Heart right ventricle (tissue), 16 donors: ENCODE measurements around the gene VCAN. TPM values are rescaled to one million over a fixed set of nuclear protein-coding genes. Genes with fewer than 3 reads are reported as not detected.

ENCODE experiments used
- ATAC-seq, 8 donors: fragments of 200-7000 bp; cut with Tn5 transposase; one replicate each; pipeline ENCODE4 v1.9.1; 2020; ENCODE audit warnings: mild to moderate bottlenecking in 8 of 8, moderate library complexity in 8 of 8, moderate number of reproducible peaks in 1 of 8
- DNase-seq, 2 donors: peaks; one replicate each; pipeline ENCODE4 v3.0.0-alpha.2; 2020
- H3K27ac ChIP-seq, 10 donors: fragments of 200-600 bp; sonication (generic) in 2 of 10; one replicate each; pipeline versions ENCODE4 v1.5.0 to v1.8.0; 2020 to 2022; ENCODE audit warnings: mild to moderate bottlenecking in 3 of 10
- H3K27me3 ChIP-seq, 7 donors: fragments of 200-600 bp; one replicate each; pipeline ENCODE4 v1.8.0; 2021 to 2022; ENCODE audit warnings: mild to moderate bottlenecking in 2 of 7
- H3K36me3 ChIP-seq, 9 donors: fragments of 200-600 bp; sonication (generic) in 1 of 9; one replicate each; pipeline versions ENCODE4 v1.5.0 to v1.8.0; 2020 to 2022; ENCODE audit warnings: mild to moderate bottlenecking in 2 of 9
- H3K4me1 ChIP-seq, 9 donors: fragments of 200-600 bp; sonication (generic) in 1 of 9; one replicate each; pipeline versions ENCODE4 v1.5.0 to v1.8.0; 2020 to 2022; ENCODE audit warnings: mild to moderate bottlenecking in 4 of 9
- H3K4me3 ChIP-seq, 10 donors: fragments of 200-600 bp; sonication (generic) in 2 of 10; one replicate each; pipeline versions ENCODE4 v1.5.0 to v1.8.0; 2020 to 2022; ENCODE audit warnings: mild to moderate bottlenecking in 7 of 10, moderate library complexity in 2 of 10
- H3K9me3 ChIP-seq, 11 donors: fragments of 200-600 bp in 10 of 11; sonication (generic) in 2 of 11; one replicate each; pipeline versions ENCODE4 v1.5.0 to v1.8.0; 2013 to 2022; ENCODE audit warnings: mild to moderate bottlenecking in 2 of 11, control low read depth in 1 of 11, moderate library complexity in 1 of 11
- CTCF ChIP-seq, 9 donors: fragments of 200-600 bp; sonication (generic) in 2 of 9; IDR thresholded peaks; one replicate each; pipeline versions ENCODE4 v1.5.0 to v1.8.0; 2021 to 2022; ENCODE audit warnings: antibody characterized with exemption in 9 of 9, mild to moderate bottlenecking in 5 of 9, moderate library complexity in 1 of 9
- WGBS, 2 donors: extraction: QIAGEN DNeasy Blood & Tissue Kit; methylation state at CpG; one replicate each; pipeline ENCODE4 v1.1.7; 2013; ENCODE audit warnings: inconsistent platforms in 1 of 2; 5-methylcytosine and 5-hydroxymethylcytosine counted together
- intact Hi-C, 10 donors: fragments of 100-400 bp; cut with DNase I; formaldehyde crosslinking; loops; one replicate each; pipeline versions ENCODE4 v1.11.1 to v1.14.2; 2022
- polyA plus RNA-seq, 2 donors: library from polyadenylated mRNA; stranded (reverse); fragments of 200-250 nt; gene quantifications; one replicate each; pipeline ENCODE4 v1.2.3, GENCODE V29; 2013
- total RNA-seq, 10 donors: library from RNA; stranded (reverse); fragmentation: NEBNext Ultra II Directional in 3 of 10; extraction: Animal tissue kit (Norgen Biotek cat#: 25700) in 3 of 10; gene quantifications; one replicate each; pipeline versions ENCODE4 v1.2.1 to v1.2.4, GENCODE V29; 2021 to 2023
- donor health status: Arrhythmogenic right ventricular cardiomyopathy.
- donor health status: ischemic (EF 13 %, LVEDD 7.1; RV severe dilation, severe dysfunction).
- donor health status: healthy with polysubstance abuse.
- donor health status: DM: no; HTN: yes; CAD: no.
- donor health status: DM: no; HTN: no; CAD: no.
- donor health status: ischemic (EF 25% LVEDD 6.9; RV normal size, moderate dysfunction).
- donor health status: ischemic (EF 25% LVEDD 5.7; RV mildly dilated, moderate dysfunction).
- donor health status: healthy.
- donor health status: DM: yes; HTN: yes; CAD: no.
- donor health status: Ischemic cardiomyopathy.
- donor health status: ischemic (EF 35%, LVEDD 5.7; RV mildly dilated, moderate dysfunction).
- donor health status: nonischemic (EF 11% LVEDD 7.7; RV severe dilation, severe dysfunction).
- donor health status: DM: yes; HTN: yes; CAD: no.
- donor health status: PGD.
- donor health status: ischemic (EF 29% LVEDD 5.4; RV normal size, mild dysfunction).
- donor health status: nonischemic (EF 23%, LVEDD 6.1; RV moderate dilation, normal function).

Gene VCAN
- total and polyA plus RNA-seq, 12 donors: 10.6 to 93.7 (median 26.3) TPM

GRCh38 chr5:83554686-83555085 is 83.1 kb downstream of the VCAN start:
- Histone ChIP-seq H3K36me3 (peaks cover 0 to 97% (median 0%) of the 10 kb centered on the region in 9 donors), H3K9me3 (no peaks in the 10 kb centered on the region), H3K27me3 (no peaks in the 10 kb centered on the region), H3K4me3 (no peak overlapping the region), H3K27ac (no peak overlapping the region), H3K4me1 (peaks cover 0 to 25% (median 3%) of the 10 kb centered on the region in 9 donors)
- ATAC-seq (no peak), DNase-seq (no peak)
- intact Hi-C loops: no loop called here
- no peak for TF ChIP-seq CTCF (IDR thresholded peaks at IDR 0.05)
- 74 to 81% methylated on average over 1 of the region's 1 CpG for WGBS, 2 donors

- Histone ChIP-seq H3K36me3 (peaks cover 0 to 97% (median 0%) of the 10 kb centered on the region in 9 donors), H3K4me3 (no peak overlapping the region), H3K27ac (no peak overlapping the region), H3K9me3 (no peaks in the 10 kb centered on the region), H3K27me3 (no peaks in the 10 kb centered on the region), H3K4me1 (peaks cover 0 to 25% (median 3%) of the 10 kb centered on the region in 9 donors)
- DNase-seq (no peak), ATAC-seq (no peak)
- intact Hi-C loops: no loop called here
- TF ChIP-seq CTCF (IDR thresholded peaks at IDR 0.05): no peak
- WGBS, 2 donors: 86 to 90% methylated on average over 2 of the region's 2 CpGs
Observed at GRCh38 chr5:83555263-83555662, 83.7 kb downstream of the VCAN start.

- intact Hi-C loops: no loop called here
- DNase-seq (no peak), ATAC-seq (no peak)
- H3K27me3 ChIP-seq: no peaks in the 10 kb centered on the region
- H3K4me3 ChIP-seq: no peak overlapping the region
- peaks cover 0 to 24% (median 3%) of the 10 kb centered on the region in 9 donors for H3K4me1 ChIP-seq
- TF ChIP-seq CTCF (IDR thresholded peaks at IDR 0.05): no peak
- peaks cover 0 to 91% (median 0%) of the 10 kb centered on the region in 9 donors for H3K36me3 ChIP-seq
- no peaks in the 10 kb centered on the region for H3K9me3 ChIP-seq
- no peak overlapping the region for H3K27ac ChIP-seq
- 74 to 79% methylated on average over 3 of the region's 3 CpGs for WGBS, 2 donors
Observed at GRCh38 chr5:83556190-83556589, 84.6 kb downstream of the VCAN start.

GRCh38 chr5:83559118-83559785 is 87.7 kb downstream of the VCAN start:
- no peak for TF ChIP-seq CTCF (IDR thresholded peaks at IDR 0.05)

More at GRCh38 chr5:83559118-83559785, 87.7 kb downstream of the VCAN start:
- no peak for ATAC-seq
- Histone ChIP-seq H3K27me3 (no peaks in the 10 kb centered on the region), H3K4me1 (peaks cover 0 to 11% (median 0%) of the 10 kb centered on the region in 9 donors), H3K36me3 (peaks cover 0 to 91% (median 0%) of the 10 kb centered on the region in 9 donors), H3K27ac (peak overlapping the region in 1 of 10 donors; percentile 24), H3K4me3 (no peak overlapping the region), H3K9me3 (no peaks in the 10 kb centered on the region)
- DNase-seq: no peak
- intact Hi-C loops: no loop called here
- WGBS, 2 donors: 74 to 85% methylated on average over 5 of the region's 5 CpGs
